Measurements from ENCODE around the gene SPATA2. TPM values are rescaled to one million over a fixed set of nuclear protein-coding genes. Genes with fewer than 3 reads are reported as not detected.

SPATA2 gene
- total and polyA plus RNA-seq, 2 experiments from 2014 or later = 5.3 to 9.3 TPM

- Histone ChIP-seq H3K27me3 (ENCODE audit: insufficient read depth) (no peaks in the 10 kb centered on the region), H3K4me3 (peak overlapping the region; percentile 100), H3K4me1 (ENCODE audit: insufficient read depth) (peaks cover 14% of the 10 kb centered on the region), H3K27ac (ENCODE audit: low read depth) (peak overlapping the region; percentile 45; the same call in 1 of the 2 replicates), H3K36me3 (ENCODE audit: insufficient read depth) (peaks cover 25% of the 10 kb centered on the region; the same call in 1 of the 2 replicates), H3K9me2 (ENCODE audit: insufficient read depth) (no peaks in the 10 kb centered on the region), H4K20me1 (replicated peaks; ENCODE audit: insufficient read depth) (peaks cover 35% of the 10 kb centered on the region), H2AFZ (no peak overlapping the region), H3K4me2 (peak overlapping the region; percentile 95), H3K79me2 (replicated peaks; ENCODE audit: insufficient read depth) (peaks cover 61% of the 10 kb centered on the region), H3F3A (replicated peaks; ENCODE audit: low read depth) (0 out of 2 replicates have a peak, but pooled peaks cover 2% of the 10 kb centered on the region)
- H3K27me3 Mint-ChIP-seq (ENCODE audit: insufficient read depth, low read depth, poor library complexity) = peaks cover 2% of the 10 kb centered on the region
- no peak; the same call in 2 of the 3 replicates for ATAC-seq
- no peak for TF ChIP-seq NANOG (IDR thresholded peaks at IDR 0.05; ENCODE audit: borderline replicate concordance)
- no peak for TF ChIP-seq CTCF (conservative IDR thresholded peaks at IDR 0.05; ENCODE audit: low read depth in 2 of 2)
- TF ChIP-seq ZNF462 (CRISPR knock-in tag; IDR thresholded peaks at IDR 0.05) = no peak
- H3K9me3 Mint-ChIP-seq = no peaks in the 10 kb centered on the region
- peak overlapping the region; percentile 95 for H3K4me3 Mint-ChIP-seq
- H3K36me3 Mint-ChIP-seq (ENCODE audit: low read depth) = peaks cover 29% of the 10 kb centered on the region
- peak; percentile 25 for DNase-seq (ENCODE audit: low spot score)
- H3K4me1 Mint-ChIP-seq = peaks cover 22% of the 10 kb centered on the region
- H3K27ac Mint-ChIP-seq = peak overlapping the region; percentile 84
Measured at GRCh38 chr20:49937027-49937929, 21.9 kb upstream of the SPATA2 start.
